Thoracic aorta (tissue), 2 donors: ENCODE measurements around the gene SNED1. TPM values are rescaled to one million over a fixed set of nuclear protein-coding genes. Genes with fewer than 3 reads are reported as not detected.

ENCODE experiments used
- ATAC-seq: fragments of 150-250 bp; one replicate; pipeline ENCODE4 v1.8.0; 2017; ENCODE audit warnings: low read depth; ENCODE audit not compliant: insufficient number of reproducible peaks, low FRiP score
- DNase-seq: peaks from one replicate; pipeline ENCODE4 v3.0.0-alpha.2; 2020; ENCODE audit warnings: low spot score
- H3K27ac ChIP-seq, 2 donors: fragments of 200-600 bp; sonication (generic); 1 replicate in 1 of 2; 2 replicates in 1 of 2; pipeline ENCODE4 v1.5.1; 2016; ENCODE audit warnings: mild to moderate bottlenecking in 2 of 2, moderate library complexity in 2 of 2
- H3K27me3 ChIP-seq: fragments of 200-600 bp; sonication (generic); replicated peaks from 2 replicates; pipeline ENCODE4 v1.6.0; 2016; ENCODE audit warnings: mild to moderate bottlenecking; ENCODE audit not compliant: insufficient read depth
- H3K36me3 ChIP-seq: fragments of 200-600 bp; sonication (generic); one replicate; pipeline ENCODE4 v1.5.1; 2016
- H3K4me1 ChIP-seq, 2 donors: fragments of 200-600 bp; sonication (generic); 1 replicate in 1 of 2; 2 replicates in 1 of 2; pipeline versions ENCODE4 v1.5.1 to v1.6.0; 2016; ENCODE audit warnings: low read depth in 2 of 2, mild to moderate bottlenecking in 1 of 2; ENCODE audit not compliant: control insufficient read depth in 1 of 2
- H3K4me3 ChIP-seq: fragments of 200-600 bp; sonication (generic); 2 replicates; pipeline ENCODE4 v1.5.1; 2016; ENCODE audit warnings: mild to moderate bottlenecking
- H3K9me3 ChIP-seq: fragments of 200-600 bp; sonication (generic); 2 replicates; pipeline ENCODE4 v1.5.1; 2016
- total RNA-seq, 2 donors: library from RNA; depleted of rRNA; stranded (reverse); fragments of >200 nt; gene quantifications; one replicate each; pipeline versions ENCODE4 v1.1.0 to v1.2.3, GENCODE V29; 2016
- TF ChIP-seq, protein P1 (sequence below): fragments of 200-600 bp; sonication (generic); IDR thresholded peaks from one replicate; pipeline ENCODE4 v1.5.1; 2019; ENCODE audit warnings: antibody characterized with exemption

Gene SNED1
- 100 to 1,000 TPM; 133 to 206 TPM for total RNA-seq

GRCh38 chr2:240997856-240998705, at the start of gene SNED1:
Gene SNED1 (plus strand): TSS chr2:240998618. CDS start chr2:240998838, 220 bp downstream.
- no peaks in the 10 kb centered on the region for H3K27me3 ChIP-seq
- peak within 1 kb of the TSS; percentile 92 for H3K27ac ChIP-seq
- TF ChIP-seq, protein P1, sequence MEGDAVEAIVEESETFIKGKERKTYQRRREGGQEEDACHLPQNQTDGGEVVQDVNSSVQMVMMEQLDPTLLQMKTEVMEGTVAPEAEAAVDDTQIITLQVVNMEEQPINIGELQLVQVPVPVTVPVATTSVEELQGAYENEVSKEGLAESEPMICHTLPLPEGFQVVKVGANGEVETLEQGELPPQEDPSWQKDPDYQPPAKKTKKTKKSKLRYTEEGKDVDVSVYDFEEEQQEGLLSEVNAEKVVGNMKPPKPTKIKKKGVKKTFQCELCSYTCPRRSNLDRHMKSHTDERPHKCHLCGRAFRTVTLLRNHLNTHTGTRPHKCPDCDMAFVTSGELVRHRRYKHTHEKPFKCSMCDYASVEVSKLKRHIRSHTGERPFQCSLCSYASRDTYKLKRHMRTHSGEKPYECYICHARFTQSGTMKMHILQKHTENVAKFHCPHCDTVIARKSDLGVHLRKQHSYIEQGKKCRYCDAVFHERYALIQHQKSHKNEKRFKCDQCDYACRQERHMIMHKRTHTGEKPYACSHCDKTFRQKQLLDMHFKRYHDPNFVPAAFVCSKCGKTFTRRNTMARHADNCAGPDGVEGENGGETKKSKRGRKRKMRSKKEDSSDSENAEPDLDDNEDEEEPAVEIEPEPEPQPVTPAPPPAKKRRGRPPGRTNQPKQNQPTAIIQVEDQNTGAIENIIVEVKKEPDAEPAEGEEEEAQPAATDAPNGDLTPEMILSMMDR = no peak
- peaks cover 50 to 76% of the 10 kb centered on the region in 2 donors for H3K4me1 ChIP-seq
- H3K9me3 ChIP-seq = no peaks in the 10 kb centered on the region
- H3K36me3 ChIP-seq = peaks cover under 1% of the 10 kb centered on the region
- DNase-seq (peak; percentile 66), ATAC-seq (peak; percentile 73)
- peak within 1 kb of the TSS; percentile 85 for H3K4me3 ChIP-seq

DNA sequence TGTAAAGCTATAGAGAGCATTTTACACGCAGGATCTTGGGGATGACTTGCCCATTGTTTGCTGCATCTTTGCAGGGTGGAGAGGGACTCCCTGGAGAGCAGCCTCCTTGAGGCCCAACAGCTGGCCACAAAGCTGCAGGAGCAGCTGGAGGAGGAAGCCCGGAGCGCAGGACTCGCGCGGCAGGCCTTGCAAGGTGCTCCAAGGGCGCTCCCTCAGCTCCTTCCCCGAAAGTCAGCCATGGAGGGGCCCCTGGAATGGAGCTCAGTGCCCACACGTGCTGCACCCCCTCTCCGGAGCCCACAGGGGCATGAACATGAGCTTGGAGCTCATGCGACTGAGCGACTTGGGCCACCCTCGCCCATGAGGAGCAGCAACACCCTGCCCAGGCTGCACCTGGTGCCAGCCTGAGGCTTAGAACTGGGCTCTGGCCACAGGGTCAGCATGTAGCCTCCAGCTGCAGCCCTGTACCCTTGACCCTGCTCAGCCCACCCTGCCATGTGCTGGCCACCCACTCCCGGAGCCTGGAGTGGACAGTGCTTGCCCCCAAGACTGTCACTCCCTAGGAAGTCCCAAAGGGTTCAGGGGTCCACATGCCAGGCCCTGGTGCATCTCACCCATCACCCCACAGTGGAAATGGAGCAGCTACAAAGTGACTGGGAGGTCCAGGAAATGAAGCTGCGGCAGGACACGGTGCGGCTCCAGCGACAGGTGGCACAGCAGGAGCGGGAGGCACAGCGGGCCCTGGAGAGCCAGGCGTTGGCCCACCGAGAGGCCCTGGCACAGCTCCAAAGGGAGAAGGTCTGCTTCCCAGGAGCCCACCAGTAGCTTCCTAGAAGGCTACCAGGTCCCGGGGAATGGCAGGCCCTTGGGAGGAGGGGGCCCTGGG, 49.3 kb upstream of the SNED1 start:
- H3K27ac ChIP-seq = no peak overlapping the region
- H3K4me1 ChIP-seq = no peaks in the 10 kb centered on the region
- H3K36me3 ChIP-seq = no peaks in the 10 kb centered on the region
- ATAC-seq (no peak), DNase-seq (no peak)
- H3K27me3 ChIP-seq = no peaks in the 10 kb centered on the region
- TF ChIP-seq, protein P1 = no peak
- H3K4me3 ChIP-seq = no peak overlapping the region
- no peaks in the 10 kb centered on the region for H3K9me3 ChIP-seq

- DNase-seq (no peak), ATAC-seq (no peak)
- no peak overlapping the region for H3K27ac ChIP-seq
- H3K9me3 ChIP-seq = no peaks in the 10 kb centered on the region
- no peak overlapping the region for H3K4me3 ChIP-seq
- no peaks in the 10 kb centered on the region for H3K36me3 ChIP-seq
- TF ChIP-seq, protein P1 = no peak
- H3K4me1 ChIP-seq = no peaks in the 10 kb centered on the region
- H3K27me3 ChIP-seq = no peaks in the 10 kb centered on the region
These were observed 48.4 kb upstream of the SNED1 start for GRCh38 chr2:240949791-240950705.

DNA sequence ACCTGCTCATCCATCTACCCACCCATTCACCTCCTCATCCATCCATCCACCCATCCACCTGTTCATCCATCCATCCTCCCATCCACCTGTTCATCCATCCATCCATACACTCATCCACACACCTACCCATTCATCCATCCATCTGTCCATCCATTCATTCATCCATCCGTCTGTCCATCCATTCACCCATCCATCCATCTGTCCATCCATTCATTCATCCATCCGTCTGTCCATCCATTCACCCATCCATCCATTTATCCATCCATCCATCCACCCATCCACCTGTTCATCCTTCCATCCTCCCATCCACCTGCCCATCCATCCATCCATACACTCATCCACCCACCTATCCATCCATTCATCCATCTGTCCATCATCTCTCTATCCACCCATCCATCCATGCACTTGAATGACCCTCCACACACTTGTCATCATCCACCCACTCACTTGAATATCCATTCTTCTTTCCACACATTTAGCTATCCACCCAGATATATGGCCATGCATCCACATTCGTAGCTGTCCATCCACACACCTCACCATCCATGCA, 47.3 kb upstream of the SNED1 start:
- TF ChIP-seq, protein P1 = no peak

More for the DNA sequence above, 47.3 kb upstream of the SNED1 start:
- DNase-seq (no peak), ATAC-seq (no peak)
- no peaks in the 10 kb centered on the region for H3K27me3 ChIP-seq
- no peaks in the 10 kb centered on the region for H3K36me3 ChIP-seq
- no peak overlapping the region for H3K4me3 ChIP-seq
- H3K9me3 ChIP-seq = no peaks in the 10 kb centered on the region
- no peaks in the 10 kb centered on the region for H3K4me1 ChIP-seq
- H3K27ac ChIP-seq = no peak overlapping the region
